Thoracic aorta (tissue), 2 donors: ENCODE results near the gene FBLN2. TPM values are rescaled to one million over a fixed set of nuclear protein-coding genes. Genes with fewer than 3 reads are reported as not detected.

Experiments used
- ATAC-seq: fragments of 150-250 bp; one replicate; pipeline ENCODE4 v1.8.0; 2017; ENCODE audit warnings: low read depth; ENCODE audit not compliant: insufficient number of reproducible peaks, low FRiP score
- DNase-seq: peaks from one replicate; pipeline ENCODE4 v3.0.0-alpha.2; 2020; ENCODE audit warnings: low spot score
- H3K27ac ChIP-seq, 2 donors: fragments of 200-600 bp; sonication (generic); 1 replicate in 1 of 2; 2 replicates in 1 of 2; pipeline ENCODE4 v1.5.1; 2016; ENCODE audit warnings: mild to moderate bottlenecking in 2 of 2, moderate library complexity in 2 of 2
- H3K27me3 ChIP-seq: fragments of 200-600 bp; sonication (generic); replicated peaks from 2 replicates; pipeline ENCODE4 v1.6.0; 2016; ENCODE audit warnings: mild to moderate bottlenecking; ENCODE audit not compliant: insufficient read depth
- H3K36me3 ChIP-seq: fragments of 200-600 bp; sonication (generic); one replicate; pipeline ENCODE4 v1.5.1; 2016
- H3K4me1 ChIP-seq, 2 donors: fragments of 200-600 bp; sonication (generic); 1 replicate in 1 of 2; 2 replicates in 1 of 2; pipeline versions ENCODE4 v1.5.1 to v1.6.0; 2016; ENCODE audit warnings: low read depth in 2 of 2, mild to moderate bottlenecking in 1 of 2; ENCODE audit not compliant: control insufficient read depth in 1 of 2
- H3K4me3 ChIP-seq: fragments of 200-600 bp; sonication (generic); 2 replicates; pipeline ENCODE4 v1.5.1; 2016; ENCODE audit warnings: mild to moderate bottlenecking
- H3K9me3 ChIP-seq: fragments of 200-600 bp; sonication (generic); 2 replicates; pipeline ENCODE4 v1.5.1; 2016
- total RNA-seq, 2 donors: library from RNA; depleted of rRNA; stranded (reverse); fragments of >200 nt; gene quantifications; one replicate each; pipeline versions ENCODE4 v1.1.0 to v1.2.3, GENCODE V29; 2016
- TF ChIP-seq, protein P1 (sequence below): fragments of 200-600 bp; sonication (generic); IDR thresholded peaks from one replicate; pipeline ENCODE4 v1.5.1; 2019; ENCODE audit warnings: antibody characterized with exemption

Gene FBLN2
- total RNA-seq, 2 donors from 2014 or later: 233 to 328 TPM

DNA sequence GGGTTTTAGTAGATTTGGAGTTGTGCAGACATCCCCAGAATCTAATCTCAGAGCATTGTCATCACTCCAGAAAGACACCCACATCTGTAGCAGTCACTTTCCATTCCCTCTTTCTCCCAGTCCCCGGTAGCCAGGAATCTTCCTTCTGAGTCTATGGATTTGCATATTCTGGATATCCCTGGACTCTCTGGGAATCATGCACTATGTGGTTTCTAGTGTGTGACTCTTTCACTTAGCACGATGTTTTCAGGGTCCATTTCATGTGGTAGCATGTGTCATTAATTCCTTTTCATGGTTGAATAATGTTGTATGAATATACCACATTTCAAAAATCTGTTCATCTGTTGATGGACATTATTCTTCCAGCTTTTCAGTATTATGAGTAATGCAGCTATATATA lies 29.3 kb downstream of the FBLN2 start:
- no peaks in the 10 kb centered on the region for H3K9me3 ChIP-seq
- H3K4me1 ChIP-seq: no peaks in the 10 kb centered on the region
- H3K4me3 ChIP-seq: no peak overlapping the region
- H3K36me3 ChIP-seq: no peaks in the 10 kb centered on the region
- H3K27me3 ChIP-seq: no peaks in the 10 kb centered on the region
- TF ChIP-seq, protein P1, sequence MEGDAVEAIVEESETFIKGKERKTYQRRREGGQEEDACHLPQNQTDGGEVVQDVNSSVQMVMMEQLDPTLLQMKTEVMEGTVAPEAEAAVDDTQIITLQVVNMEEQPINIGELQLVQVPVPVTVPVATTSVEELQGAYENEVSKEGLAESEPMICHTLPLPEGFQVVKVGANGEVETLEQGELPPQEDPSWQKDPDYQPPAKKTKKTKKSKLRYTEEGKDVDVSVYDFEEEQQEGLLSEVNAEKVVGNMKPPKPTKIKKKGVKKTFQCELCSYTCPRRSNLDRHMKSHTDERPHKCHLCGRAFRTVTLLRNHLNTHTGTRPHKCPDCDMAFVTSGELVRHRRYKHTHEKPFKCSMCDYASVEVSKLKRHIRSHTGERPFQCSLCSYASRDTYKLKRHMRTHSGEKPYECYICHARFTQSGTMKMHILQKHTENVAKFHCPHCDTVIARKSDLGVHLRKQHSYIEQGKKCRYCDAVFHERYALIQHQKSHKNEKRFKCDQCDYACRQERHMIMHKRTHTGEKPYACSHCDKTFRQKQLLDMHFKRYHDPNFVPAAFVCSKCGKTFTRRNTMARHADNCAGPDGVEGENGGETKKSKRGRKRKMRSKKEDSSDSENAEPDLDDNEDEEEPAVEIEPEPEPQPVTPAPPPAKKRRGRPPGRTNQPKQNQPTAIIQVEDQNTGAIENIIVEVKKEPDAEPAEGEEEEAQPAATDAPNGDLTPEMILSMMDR: no peak
- no peak overlapping the region for H3K27ac ChIP-seq
- ATAC-seq: no peak
- DNase-seq: no peak

DNA sequence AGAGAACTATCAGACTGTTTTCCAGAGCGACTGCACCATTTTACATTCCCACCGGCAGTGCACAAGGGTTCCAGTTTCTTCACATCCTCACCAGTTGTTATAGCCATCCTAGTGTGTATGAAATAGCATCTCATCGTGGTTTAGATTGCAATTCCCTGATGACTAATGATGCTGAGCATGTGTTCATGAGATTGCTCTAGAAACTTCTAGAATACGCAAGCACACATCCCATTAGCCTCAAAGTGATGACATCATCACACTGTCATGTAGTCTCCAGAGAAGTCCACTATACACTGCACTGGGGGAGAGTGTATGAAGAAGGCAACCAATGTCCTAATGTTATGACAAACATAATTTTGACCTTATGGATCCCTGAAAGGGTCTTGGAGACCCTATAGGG lies 30.1 kb downstream of the FBLN2 start:
- Histone ChIP-seq H3K27ac (no peak overlapping the region), H3K9me3 (no peaks in the 10 kb centered on the region), H3K4me1 (no peaks in the 10 kb centered on the region), H3K36me3 (no peaks in the 10 kb centered on the region), H3K27me3 (no peaks in the 10 kb centered on the region), H3K4me3 (no peak overlapping the region)
- no peak for DNase-seq
- no peak for ATAC-seq
- TF ChIP-seq, protein P1: no peak

DNA sequence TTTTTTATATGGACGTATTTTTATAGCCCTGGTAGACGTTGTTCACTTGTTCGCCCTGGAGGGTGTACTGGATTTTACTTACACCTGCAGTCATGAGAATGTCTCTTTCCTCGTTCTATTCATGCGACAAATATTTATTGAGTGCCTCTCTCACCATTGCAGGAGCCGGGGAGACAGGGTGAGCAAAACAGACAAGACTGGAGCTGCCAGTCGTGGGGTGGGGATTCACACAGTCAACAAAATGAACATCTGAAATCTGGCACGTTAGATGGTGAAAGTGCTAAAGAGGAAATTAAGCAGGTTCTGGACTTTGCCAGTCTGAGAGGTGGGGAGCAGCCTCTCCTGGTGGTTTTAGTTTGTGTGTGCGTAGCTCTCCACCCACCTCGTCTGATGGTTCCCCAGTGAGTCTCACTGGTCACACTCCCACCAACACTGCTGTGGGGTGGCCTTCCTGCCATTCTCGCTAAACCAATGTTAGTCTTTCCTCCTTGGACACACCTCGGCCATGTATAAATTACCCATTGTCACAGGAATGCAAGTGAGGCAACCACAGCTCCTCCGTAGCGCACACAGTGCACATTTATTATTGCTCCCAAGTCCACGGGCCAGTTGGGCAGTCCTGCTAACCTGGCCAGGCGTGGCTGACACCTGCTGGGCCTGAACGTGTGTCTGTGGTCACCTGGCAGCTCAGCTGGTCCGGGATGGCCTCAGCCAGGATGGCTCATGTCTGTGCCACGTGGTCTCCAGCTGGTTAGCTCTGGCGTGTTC lies 31.5 kb downstream of the FBLN2 start:
- ATAC-seq (no peak), DNase-seq (no peak)
- H3K27ac ChIP-seq: no peak overlapping the region
- TF ChIP-seq, protein P1: no peak
- H3K27me3 ChIP-seq: no peaks in the 10 kb centered on the region
- H3K4me3 ChIP-seq: no peak overlapping the region
- no peaks in the 10 kb centered on the region for H3K9me3 ChIP-seq
- no peaks in the 10 kb centered on the region for H3K4me1 ChIP-seq
- H3K36me3 ChIP-seq: no peaks in the 10 kb centered on the region

DNA sequence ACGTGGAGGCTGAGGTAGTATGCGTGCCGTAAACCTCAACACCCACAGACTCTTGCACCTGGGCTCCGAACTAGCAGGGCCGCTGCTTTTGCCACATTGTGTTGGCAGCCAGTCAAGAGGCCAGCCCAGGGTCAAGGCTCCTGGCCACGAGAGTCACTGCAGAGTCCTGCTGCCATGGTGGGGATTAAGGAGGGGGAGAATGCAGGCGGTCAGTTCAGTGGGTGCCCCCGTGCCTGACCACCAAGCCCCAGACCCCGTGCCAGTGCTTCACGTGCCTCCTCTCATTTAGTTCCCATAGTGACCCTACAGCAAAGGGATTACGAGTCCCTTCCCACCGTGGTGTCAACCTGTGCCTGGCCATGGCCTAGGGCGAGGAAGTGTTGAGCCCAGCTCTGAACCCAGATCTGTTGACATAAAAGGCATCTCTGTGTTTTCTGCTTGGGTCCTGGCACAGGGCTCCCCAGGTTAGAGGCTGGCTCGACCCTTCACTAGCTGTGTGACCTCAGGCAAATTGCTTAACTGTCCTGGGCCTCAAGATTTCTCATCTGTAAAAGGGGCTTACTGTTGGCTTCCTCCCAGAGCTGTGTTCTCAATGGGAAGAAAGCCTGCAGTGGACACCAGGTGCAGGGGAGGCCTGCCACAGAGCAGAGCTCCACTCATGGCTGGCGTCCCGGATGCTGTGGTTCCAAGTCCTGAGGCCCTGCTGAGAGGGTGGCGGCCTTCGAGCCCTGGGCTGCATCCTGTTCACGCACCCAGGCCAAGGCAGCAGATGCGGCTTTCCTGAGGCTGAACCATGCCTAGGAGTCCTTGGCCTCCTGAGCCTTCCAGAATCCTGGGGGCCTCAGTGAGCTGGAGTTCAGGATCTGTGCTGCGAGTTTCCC lies 32.8 kb downstream of the FBLN2 start:
- H3K36me3 ChIP-seq: no peaks in the 10 kb centered on the region
- no peak overlapping the region for H3K4me3 ChIP-seq
- DNase-seq (no peak), ATAC-seq (no peak)
- no peaks in the 10 kb centered on the region for H3K9me3 ChIP-seq
- H3K4me1 ChIP-seq: no peaks in the 10 kb centered on the region
- TF ChIP-seq, protein P1: no peak
- H3K27me3 ChIP-seq: no peaks in the 10 kb centered on the region
- no peak overlapping the region for H3K27ac ChIP-seq
